Stimulated activated CD4-positive, alpha-beta T cell treated with anti-CD3 and anti-CD28 coated beads, Interleukin-2, amount 100 ng/mL, for 48 hours (primary cell): ENCODE measurements around the gene HBG1.

Experiments
- DNase-seq, 2 donors: peaks; one replicate each; pipeline ENCODE4 v3.0.0-alpha.2; 2020

The HBG1 gene

GRCh38 chr11:5245155-5245554 is 4.5 kb downstream of the HBG1 start:
- no peak for DNase-seq

- DNase-seq: no peak
Measured at GRCh38 chr11:5243816-5244180, 5.9 kb downstream of the HBG1 start.

- no peak for DNase-seq
Measured at GRCh38 chr11:5242933-5243815, 6.5 kb downstream of the HBG1 start.

GRCh38 chr11:5242208-5242607 is 7.4 kb downstream of the HBG1 start:
- DNase-seq: no peak

GRCh38 chr11:5241458-5241857 is 8.2 kb downstream of the HBG1 start:
- DNase-seq: no peak

GRCh38 chr11:5240458-5240857 is 9.2 kb downstream of the HBG1 start:
- DNase-seq: no peak

- DNase-seq: no peak
Measured at GRCh38 chr11:5240056-5240455, 9.6 kb downstream of the HBG1 start.

- no peak for DNase-seq
Measured at GRCh38 chr11:5239046-5239445, 10.6 kb downstream of the HBG1 start.

GRCh38 chr11:5238486-5238885 is 11.2 kb downstream of the HBG1 start:
- no peak for DNase-seq

GRCh38 chr11:5237420-5237819 is 12.2 kb downstream of the HBG1 start:
- no peak for DNase-seq

- DNase-seq: no peak
Measured at GRCh38 chr11:5235364-5236095, 14.1 kb downstream of the HBG1 start.

- no peak for DNase-seq
Measured at GRCh38 chr11:5234381-5234834, 15.2 kb downstream of the HBG1 start, which contains the start of gene HBD. Gene HBD (minus strand): TSS chr11:5234483. CDS start chr11:5234433, 50 bp downstream.

GRCh38 chr11:5233307-5233706 is 16.4 kb downstream of the HBG1 start:
- no peak for DNase-seq

GRCh38 chr11:5232821-5233220 is 16.8 kb downstream of the HBG1 start:
- DNase-seq: no peak

- DNase-seq: no peak
Measured at GRCh38 chr11:5232176-5232575, 17.5 kb downstream of the HBG1 start.

GRCh38 chr11:5231111-5231510 is 18.5 kb downstream of the HBG1 start:
- DNase-seq: no peak

- no peak for DNase-seq
Measured at GRCh38 chr11:5230266-5230665, 19.4 kb downstream of the HBG1 start.

GRCh38 chr11:5229796-5230195 is 19.9 kb downstream of the HBG1 start:
- no peak for DNase-seq

- no peak for DNase-seq
Measured at GRCh38 chr11:5229356-5229755, 20.3 kb downstream of the HBG1 start.

- no peak for DNase-seq
Measured at GRCh38 chr11:5228124-5228523, 21.5 kb downstream of the HBG1 start.

GRCh38 chr11:5227681-5228080 is 22.0 kb downstream of the HBG1 start:
- no peak for DNase-seq

- no peak for DNase-seq
Measured at GRCh38 chr11:5226732-5227310, 22.8 kb downstream of the HBG1 start, which contains the start of gene HBB. Gene HBB (minus strand): TSS chr11:5227071. CDS start chr11:5227021, 50 bp downstream.

GRCh38 chr11:5225480-5225871 is 24.2 kb downstream of the HBG1 start:
- DNase-seq: no peak
